Fibroblast of the conjunctiva (primary cell): Measurements from ENCODE around the gene DOK5.

Source experiments
- DNase-seq: peaks from one replicate; pipeline ENCODE4 v3.0.0-alpha.2; 2010; ENCODE audit warnings: low read depth

The DOK5 gene

DNA sequence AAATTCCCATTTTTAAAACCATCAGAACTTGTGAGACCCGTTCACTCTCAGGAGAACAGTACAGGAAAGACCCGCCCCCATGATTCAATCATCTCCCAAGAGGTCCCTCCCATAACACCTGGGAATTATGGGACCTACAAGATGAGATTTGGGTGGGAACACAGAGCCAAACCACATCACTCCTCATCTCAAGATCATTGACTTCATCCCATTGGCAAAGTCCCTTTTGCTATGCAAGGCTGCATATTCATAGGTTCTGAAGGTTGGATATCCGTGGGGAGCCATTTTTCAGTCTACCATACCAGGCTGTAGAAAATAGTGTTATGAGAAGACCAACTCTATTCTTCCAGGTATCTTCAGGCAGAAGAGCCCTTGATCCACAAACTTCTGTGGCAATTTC lies 219.1 kb downstream of the DOK5 start:
- no peak for DNase-seq

GRCh38 chr20:54698373-54698772 lies 223.0 kb downstream of the DOK5 start:
- no peak for DNase-seq
